Lower lobe of right lung (tissue), 2 donors: ENCODE data around the gene ADIRF. TPM values are rescaled to one million over a fixed set of nuclear protein-coding genes. Genes with fewer than 3 reads are reported as not detected.
"Not testable (repeated sequence)": the region's sequence is repeated elsewhere in the genome, so short reads cannot be mapped to it uniquely, and the experiment has no call there.

Source experiments
- ATAC-seq, 2 donors: fragments of 200-7000 bp; cut with Tn5 transposase; one replicate each; pipeline ENCODE4 v1.9.1; 2020 to 2022; ENCODE audit warnings: mild to moderate bottlenecking in 2 of 2, moderate library complexity in 2 of 2
- DNase-seq: peaks from one replicate; pipeline ENCODE4 v3.0.0-alpha.2; 2020
- H3K27ac ChIP-seq: fragments of 200-600 bp; one replicate; pipeline ENCODE4 v1.8.0; 2022
- H3K27me3 ChIP-seq: fragments of 200-600 bp; one replicate; pipeline ENCODE4 v1.8.0; 2022; ENCODE audit warnings: low read depth
- H3K36me3 ChIP-seq: fragments of 200-600 bp; one replicate; pipeline ENCODE4 v1.8.0; 2022; ENCODE audit warnings: mild to moderate bottlenecking
- H3K4me1 ChIP-seq: fragments of 200-600 bp; one replicate; pipeline ENCODE4 v1.8.0; 2022
- H3K4me3 ChIP-seq: fragments of 200-600 bp; one replicate; pipeline ENCODE4 v1.8.0; 2022; ENCODE audit warnings: mild to moderate bottlenecking
- H3K9me3 ChIP-seq: fragments of 200-600 bp; one replicate; pipeline ENCODE4 v1.8.0; 2022
- CTCF ChIP-seq: fragments of 200-600 bp; IDR thresholded peaks from one replicate; pipeline ENCODE4 v1.8.0; 2022; ENCODE audit warnings: antibody characterized with exemption, mild to moderate bottlenecking
- intact Hi-C: fragments of 100-400 bp; cut with DNase I; formaldehyde crosslinking; loops from one replicate; pipeline ENCODE4 v1.11.0; 2022
- total RNA-seq: library from RNA; stranded (reverse); fragmentation: NEBNext Ultra II Directional; extraction: Animal tissue kit (Norgen Biotek cat#: 25700); gene quantifications from one replicate; pipeline ENCODE4 v1.2.1, GENCODE V29; 2021
- donor health status: DM: no; HTN: yes; CAD: no; lungs with severe emphysema.

Gene ADIRF
- total RNA-seq, 1 donor from 2014 or later = 158 TPM

- intact Hi-C loops = no loop called here
- TF ChIP-seq CTCF = no peak
- no peak for ATAC-seq
These were observed 24.2 kb downstream of the ADIRF start for GRCh38 chr10:86992456-86992855.

GRCh38 chr10:86992929-86993328 lies 24.6 kb downstream of the ADIRF start:
- H3K4me3 ChIP-seq = no peak overlapping the region
- H3K36me3 ChIP-seq = peaks cover 33% of the 10 kb centered on the region

More at GRCh38 chr10:86992456-86992855, 24.2 kb downstream of the ADIRF start:
- H3K27ac ChIP-seq = no peak overlapping the region
- no peak overlapping the region for H3K4me3 ChIP-seq
- DNase-seq = no peak
- H3K9me3 ChIP-seq = no peaks in the 10 kb centered on the region
- no peaks in the 10 kb centered on the region for H3K27me3 ChIP-seq
- H3K4me1 ChIP-seq = no peaks in the 10 kb centered on the region
- peaks cover 33% of the 10 kb centered on the region for H3K36me3 ChIP-seq

GRCh38 chr10:86999802-87000403 lies 31.6 kb downstream of the ADIRF start:
- DNase-seq, H3K9me3 ChIP-seq, H3K36me3 ChIP-seq, intact Hi-C loops, H3K27me3 ChIP-seq, H3K4me3 ChIP-seq, ATAC-seq, H3K27ac ChIP-seq, H3K4me1 ChIP-seq: not testable (repeated sequence)

More at GRCh38 chr10:86992929-86993328, 24.6 kb downstream of the ADIRF start:
- DNase-seq (no peak), ATAC-seq (no peak)
- intact Hi-C loops = no loop called here
- no peaks in the 10 kb centered on the region for H3K9me3 ChIP-seq
- TF ChIP-seq CTCF = no peak
- H3K27me3 ChIP-seq = no peaks in the 10 kb centered on the region
- H3K27ac ChIP-seq = no peak overlapping the region
- no peaks in the 10 kb centered on the region for H3K4me1 ChIP-seq

GRCh38 chr10:87000491-87000890 lies 32.2 kb downstream of the ADIRF start:
- TF ChIP-seq CTCF = no peak
- DNase-seq (no peak), ATAC-seq (no peak)
- Histone ChIP-seq H3K9me3 (no peaks in the 10 kb centered on the region), H3K36me3 (peaks cover 2% of the 10 kb centered on the region), H3K4me3 (no peak overlapping the region), H3K4me1 (no peaks in the 10 kb centered on the region), H3K27me3 (no peaks in the 10 kb centered on the region), H3K27ac (no peak overlapping the region)
- intact Hi-C loops = no loop called here

- intact Hi-C loops, H3K36me3 ChIP-seq, DNase-seq, H3K27ac ChIP-seq, H3K4me1 ChIP-seq, H3K4me3 ChIP-seq, ATAC-seq, H3K9me3 ChIP-seq, H3K27me3 ChIP-seq: not testable (repeated sequence)
These were observed 38.8 kb downstream of the ADIRF start for GRCh38 chr10:87007124-87007523.

- H3K4me1 ChIP-seq, H3K27ac ChIP-seq, intact Hi-C loops, H3K36me3 ChIP-seq, ATAC-seq, H3K9me3 ChIP-seq, DNase-seq, H3K27me3 ChIP-seq, H3K4me3 ChIP-seq: not testable (repeated sequence)
These were observed 39.4 kb downstream of the ADIRF start for GRCh38 chr10:87007674-87008073.

- DNase-seq, H3K27me3 ChIP-seq, intact Hi-C loops, ATAC-seq, H3K36me3 ChIP-seq, H3K27ac ChIP-seq, H3K4me3 ChIP-seq, H3K4me1 ChIP-seq, H3K9me3 ChIP-seq: not testable (repeated sequence)
These were observed 40.0 kb downstream of the ADIRF start for GRCh38 chr10:87008303-87008702.

GRCh38 chr10:87009134-87009696 lies 40.9 kb downstream of the ADIRF start:
- ATAC-seq, H3K4me3 ChIP-seq, intact Hi-C loops, H3K27ac ChIP-seq, H3K27me3 ChIP-seq, DNase-seq, H3K36me3 ChIP-seq, H3K9me3 ChIP-seq, H3K4me1 ChIP-seq: not testable (repeated sequence)

- H3K27ac ChIP-seq, intact Hi-C loops, H3K36me3 ChIP-seq, H3K4me3 ChIP-seq, H3K9me3 ChIP-seq, DNase-seq, ATAC-seq, H3K27me3 ChIP-seq, H3K4me1 ChIP-seq: not testable (repeated sequence)
These were observed 45.2 kb downstream of the ADIRF start for GRCh38 chr10:87013528-87013927.

GRCh38 chr10:87014986-87015716 lies 46.9 kb downstream of the ADIRF start:
- H3K27me3 ChIP-seq, H3K36me3 ChIP-seq, H3K4me3 ChIP-seq, DNase-seq, H3K27ac ChIP-seq, H3K4me1 ChIP-seq, ATAC-seq, intact Hi-C loops, H3K9me3 ChIP-seq: not testable (repeated sequence)

GRCh38 chr10:87018127-87018526 lies 49.8 kb downstream of the ADIRF start:
- H3K4me3 ChIP-seq, H3K27me3 ChIP-seq, intact Hi-C loops, H3K27ac ChIP-seq, ATAC-seq, H3K9me3 ChIP-seq, DNase-seq, H3K36me3 ChIP-seq, H3K4me1 ChIP-seq: not testable (repeated sequence)
